Measurements from ENCODE around the gene ATXN1. TPM values are rescaled to one million over a fixed set of nuclear protein-coding genes. Genes with fewer than 3 reads are reported as not detected.

ATXN1 gene
- total RNA-seq, 1 experiment from 2014 or later, result 5.6 TPM

DNA sequence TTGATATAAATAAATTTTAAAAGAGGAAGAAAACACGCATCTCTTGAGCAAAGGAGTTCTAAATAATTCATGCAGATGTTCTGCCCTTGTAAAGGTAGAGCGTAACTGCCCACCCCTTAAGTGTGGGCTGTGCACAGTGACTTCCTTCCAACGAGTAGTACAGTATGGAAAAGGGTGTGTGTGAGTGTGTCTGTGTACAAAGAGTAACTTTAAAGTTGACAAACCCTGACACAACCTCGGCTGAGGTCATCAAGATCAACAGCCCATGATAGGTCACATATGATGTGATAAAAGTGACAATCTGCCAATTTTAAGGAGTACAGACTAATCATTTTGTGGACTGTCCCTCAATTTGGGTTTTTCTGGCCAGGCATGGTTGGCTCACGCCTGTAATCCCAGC is 225.7 kb downstream of the ATXN1 start:
- no peak overlapping the region for H2BK120ac ChIP-seq (ENCODE audit: low read depth, low read length, poor library complexity, severe bottlenecking)
- no peak overlapping the region for H2BK12ac ChIP-seq (ENCODE audit: insufficient read length, low read depth, low read length)
- H3K4ac ChIP-seq (ENCODE audit: low read depth, low read length), result no peak overlapping the region
- no peak overlapping the region for H2AK5ac ChIP-seq (ENCODE audit: insufficient read length, low read length)
- H3K56ac ChIP-seq (ENCODE audit: insufficient read length, low read depth, low read length), result no peak overlapping the region
- no peak overlapping the region for H2BK20ac ChIP-seq (ENCODE audit: low read depth, low read length, poor library complexity, severe bottlenecking)
- no peaks in the 10 kb centered on the region for H3K36me3 Mint-ChIP-seq (ENCODE audit: insufficient read depth in 1 of 3, low read depth in 3 of 3)
- H3K4me1 ChIP-seq (ENCODE audit: insufficient read depth, low read length), result no peaks in the 10 kb centered on the region
- peaks cover 5 to 6% of the 10 kb centered on the region in 2 experiments; a peak in 2 of 4 replicates for H3K4me1 Mint-ChIP-seq
- H3K79me2 ChIP-seq (ENCODE audit: insufficient read depth, low read length), result no peaks in the 10 kb centered on the region
- H3K27me3 ChIP-seq (ENCODE audit: insufficient read depth, low read length), result no peaks in the 10 kb centered on the region
- H3K14ac ChIP-seq (ENCODE audit: insufficient read depth, low read length), result no peak overlapping the region
- no peak overlapping the region for H2BK5ac ChIP-seq (ENCODE audit: insufficient read length, low read length)
- no peaks in the 10 kb centered on the region for H3K23me2 ChIP-seq (ENCODE audit: insufficient read length, low read depth, low read length, poor library complexity, severe bottlenecking)
- H3K27me3 Mint-ChIP-seq (ENCODE audit: low read depth), result no peaks in the 10 kb centered on the region
- H3K9me3 Mint-ChIP-seq, result no peaks in the 10 kb centered on the region
- no peak overlapping the region for H4K5ac ChIP-seq (ENCODE audit: insufficient read length, low read depth, low read length)
- no peak overlapping the region for H3K27ac ChIP-seq (ENCODE audit: insufficient read length, low read depth, low read length)
- DNase-seq, result no peak
- no peak overlapping the region for H3K4me3 Mint-ChIP-seq
- no peaks in the 10 kb centered on the region for H3K9me3 ChIP-seq (ENCODE audit: control insufficient read depth, low read depth, low read length)
- no peak overlapping the region for H3T11ph ChIP-seq (ENCODE audit: low read length)
- no peak overlapping the region for H2BK15ac ChIP-seq (ENCODE audit: low read depth, low read length)
- H4K91ac ChIP-seq (ENCODE audit: insufficient read length, low read depth, low read length), result no peak overlapping the region
- no peak overlapping the region for H3K4me2 ChIP-seq (ENCODE audit: insufficient read depth, insufficient read length, low read length)
- H3K18ac ChIP-seq (ENCODE audit: insufficient read length, low read depth, low read length), result no peak overlapping the region
- no peaks in the 10 kb centered on the region for H3K79me1 ChIP-seq (ENCODE audit: insufficient read depth, low read depth, low read length, poor library complexity, severe bottlenecking)
- WGBS (ENCODE audit: extremely low coverage, insufficient read length, low lambda C conversion rate), result no CpG with 5 or more reads among the region's 5 CpGs
- TF ChIP-seq, protein P1, sequence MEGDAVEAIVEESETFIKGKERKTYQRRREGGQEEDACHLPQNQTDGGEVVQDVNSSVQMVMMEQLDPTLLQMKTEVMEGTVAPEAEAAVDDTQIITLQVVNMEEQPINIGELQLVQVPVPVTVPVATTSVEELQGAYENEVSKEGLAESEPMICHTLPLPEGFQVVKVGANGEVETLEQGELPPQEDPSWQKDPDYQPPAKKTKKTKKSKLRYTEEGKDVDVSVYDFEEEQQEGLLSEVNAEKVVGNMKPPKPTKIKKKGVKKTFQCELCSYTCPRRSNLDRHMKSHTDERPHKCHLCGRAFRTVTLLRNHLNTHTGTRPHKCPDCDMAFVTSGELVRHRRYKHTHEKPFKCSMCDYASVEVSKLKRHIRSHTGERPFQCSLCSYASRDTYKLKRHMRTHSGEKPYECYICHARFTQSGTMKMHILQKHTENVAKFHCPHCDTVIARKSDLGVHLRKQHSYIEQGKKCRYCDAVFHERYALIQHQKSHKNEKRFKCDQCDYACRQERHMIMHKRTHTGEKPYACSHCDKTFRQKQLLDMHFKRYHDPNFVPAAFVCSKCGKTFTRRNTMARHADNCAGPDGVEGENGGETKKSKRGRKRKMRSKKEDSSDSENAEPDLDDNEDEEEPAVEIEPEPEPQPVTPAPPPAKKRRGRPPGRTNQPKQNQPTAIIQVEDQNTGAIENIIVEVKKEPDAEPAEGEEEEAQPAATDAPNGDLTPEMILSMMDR (conservative IDR thresholded peaks at IDR 0.05), result no peak
- no peak overlapping the region for H3K23ac ChIP-seq (ENCODE audit: insufficient read length, low read depth, low read length)
- no peak overlapping the region for H3K27ac Mint-ChIP-seq
- no peaks in the 10 kb centered on the region for H4K20me1 ChIP-seq (ENCODE audit: control insufficient read depth, insufficient read depth, insufficient read length)
- no peak overlapping the region for H3K9ac ChIP-seq (ENCODE audit: extremely low read depth, insufficient read length, low read length)
- no peak overlapping the region for H2AFZ ChIP-seq (ENCODE audit: low read length)
- H4K8ac ChIP-seq (replicated peaks; ENCODE audit: insufficient read length, low read depth, low read length), result no peak overlapping the region
